Bone marrow (tissue), 2 donors: Measurements from ENCODE around the gene C1GALT1C1L.
"Not testable (repeated sequence)": the region's sequence is repeated elsewhere in the genome, so short reads cannot be mapped to it uniquely, and the experiment has no call there.

Experiments
- DNase-seq, 2 donors: peaks; one replicate each; lab custom pipeline; 2025; lab: John Stamatoyannopoulos, UW

The C1GALT1C1L gene

GRCh38 chr2:43653506-43653905 is 22.7 kb downstream of the C1GALT1C1L start:
- no peak for DNase-seq

GRCh38 chr2:43648994-43649701 is 27.1 kb downstream of the C1GALT1C1L start:
- DNase-seq = no peak

- DNase-seq = no peak
Observed at GRCh38 chr2:43643680-43644079, 32.5 kb downstream of the C1GALT1C1L start.

- no peak for DNase-seq
Observed at GRCh38 chr2:43642363-43642762, 33.9 kb downstream of the C1GALT1C1L start.

- DNase-seq = peak in 1 of 2 donors; percentile 36
Observed at GRCh38 chr2:43637030-43637803, 39.0 kb downstream of the C1GALT1C1L start, which contains the start of gene PLEKHH2. PLEKHH2 (plus strand) TSS chr2:43637260; CDS start chr2:43644674, 7,414 bp downstream.

- no peak for DNase-seq
Observed at GRCh38 chr2:43636621-43637020, 39.6 kb downstream of the C1GALT1C1L start.

GRCh38 chr2:43636153-43636552 is 40.1 kb downstream of the C1GALT1C1L start:
- not testable (repeated sequence) for DNase-seq

- no peak for DNase-seq
Observed at GRCh38 chr2:43634604-43635306, 41.5 kb downstream of the C1GALT1C1L start.

GRCh38 chr2:43631618-43632317 is 44.5 kb downstream of the C1GALT1C1L start:
- DNase-seq = no peak
